HG03378 (cell line): ENCODE results near the gene SCFD2.

Experiments used
- ATAC-seq: cut with Tn5 transposase; IDR thresholded peaks from one replicate; pipeline ENCODE4 v1.9.1; 2021; ENCODE audit warnings: mild to moderate bottlenecking, moderate library complexity; ENCODE audit not compliant: unreplicated experiment

The SCFD2 gene

DNA sequence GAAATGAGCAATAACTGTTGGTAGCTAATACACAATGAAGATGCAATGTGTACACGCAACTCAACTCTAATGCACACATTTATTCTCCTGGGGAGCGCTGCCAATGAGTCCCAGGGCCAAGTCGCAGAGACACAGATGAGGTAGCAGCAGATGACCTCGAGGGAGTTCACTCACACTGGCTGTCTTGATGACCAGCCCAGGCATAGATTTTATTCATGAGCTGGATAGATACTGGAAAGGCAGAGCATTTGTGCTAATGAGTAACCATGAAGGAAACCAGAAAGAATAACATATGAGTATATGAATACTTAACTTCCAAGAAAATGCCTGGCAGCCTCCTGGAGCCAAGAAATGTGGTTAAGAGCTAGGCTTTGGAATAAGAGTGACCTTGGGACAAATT, 461.4 kb downstream of the SCFD2 start:
- ATAC-seq, result no peak

DNA sequence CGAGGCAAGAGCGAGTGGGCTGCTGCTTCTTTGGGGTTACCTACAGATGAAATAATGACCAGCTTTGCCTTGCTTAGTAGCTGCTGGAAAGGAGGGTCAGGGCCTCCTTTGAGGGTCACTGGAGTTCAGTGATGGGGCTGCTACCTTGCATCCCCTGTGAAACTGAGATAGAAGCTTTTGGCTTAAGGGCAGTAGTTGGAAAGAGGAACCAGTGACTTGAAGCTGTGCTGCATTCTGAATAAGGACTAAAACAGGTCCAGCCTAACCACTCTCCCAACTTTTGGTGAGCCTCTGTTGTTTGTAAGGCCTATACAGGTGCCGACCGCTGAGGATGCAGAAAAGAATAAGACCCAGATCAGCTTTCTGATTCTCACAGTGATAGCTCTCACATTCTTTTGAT, 462.6 kb downstream of the SCFD2 start:
- no peak for ATAC-seq

DNA sequence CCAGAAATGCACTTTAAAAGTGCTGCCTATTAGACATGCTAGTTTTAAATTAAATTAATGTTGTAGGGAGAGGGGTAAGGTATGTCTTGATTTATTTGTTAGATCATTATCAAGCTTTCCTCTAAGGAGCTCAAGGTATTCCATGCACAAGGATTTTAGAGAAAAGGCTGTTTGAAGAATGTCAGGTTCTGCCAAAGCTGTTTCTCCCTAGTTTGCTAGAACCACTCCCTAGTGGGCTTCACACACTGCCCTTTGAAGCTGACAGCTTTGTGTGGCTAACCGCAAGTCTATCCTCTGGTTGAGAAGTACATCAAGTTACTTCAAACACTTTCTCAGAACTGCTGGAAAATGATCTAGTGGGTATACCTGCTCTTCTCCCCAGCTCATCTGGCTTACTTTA, 471.4 kb downstream of the SCFD2 start:
- ATAC-seq, result no peak

DNA sequence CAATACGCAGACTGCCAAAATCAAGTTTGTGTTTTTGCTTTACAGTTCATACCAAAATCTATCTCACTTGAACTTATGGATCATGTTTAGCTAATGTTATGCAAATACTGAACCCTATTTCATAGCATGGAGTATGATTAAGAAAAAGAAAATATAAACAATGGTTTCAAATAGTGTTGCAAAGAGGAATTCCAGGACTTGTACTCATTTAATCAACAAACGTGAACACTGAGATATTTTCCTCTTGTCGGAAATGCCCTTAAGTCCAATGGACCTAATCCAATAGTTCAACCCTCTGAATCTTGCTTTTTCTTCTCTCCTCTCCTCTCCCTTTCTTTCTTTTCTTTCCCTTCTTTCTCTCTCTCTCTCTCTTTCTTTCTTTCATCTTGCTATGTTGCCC, 473.0 kb downstream of the SCFD2 start:
- no peak for ATAC-seq

GRCh38 chr4:52891743-52892142, 474.1 kb downstream of the SCFD2 start:
- ATAC-seq, result no peak

GRCh38 chr4:52890521-52890791, 475.4 kb downstream of the SCFD2 start:
- no peak for ATAC-seq

GRCh38 chr4:52889778-52890520, 475.9 kb downstream of the SCFD2 start:
- ATAC-seq, result no peak

DNA sequence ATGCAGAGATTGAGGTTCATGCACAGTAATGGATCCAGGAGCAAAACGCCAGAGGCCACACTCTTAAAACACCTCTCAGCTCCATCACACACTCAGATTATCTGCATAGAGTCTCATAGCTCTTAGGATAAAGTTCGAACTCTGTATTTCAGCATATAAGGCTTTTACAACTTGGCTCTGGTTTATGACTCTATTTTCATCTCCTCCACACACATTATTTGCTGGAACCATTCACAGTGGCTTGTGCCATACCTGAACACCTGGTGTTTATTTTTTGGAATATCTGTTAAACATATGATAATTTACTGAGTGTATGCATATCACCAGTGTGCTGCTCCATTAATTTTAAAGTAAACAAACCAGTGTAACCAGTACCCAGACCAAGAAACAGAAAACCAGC, 476.5 kb downstream of the SCFD2 start:
- ATAC-seq, result no peak

- ATAC-seq, result no peak
Measured at GRCh38 chr4:52884994-52885393, 480.9 kb downstream of the SCFD2 start.

GRCh38 chr4:52883707-52884669, 481.9 kb downstream of the SCFD2 start:
- no peak for ATAC-seq

- ATAC-seq, result no peak
Measured at GRCh38 chr4:52883183-52883621, 482.7 kb downstream of the SCFD2 start.

DNA sequence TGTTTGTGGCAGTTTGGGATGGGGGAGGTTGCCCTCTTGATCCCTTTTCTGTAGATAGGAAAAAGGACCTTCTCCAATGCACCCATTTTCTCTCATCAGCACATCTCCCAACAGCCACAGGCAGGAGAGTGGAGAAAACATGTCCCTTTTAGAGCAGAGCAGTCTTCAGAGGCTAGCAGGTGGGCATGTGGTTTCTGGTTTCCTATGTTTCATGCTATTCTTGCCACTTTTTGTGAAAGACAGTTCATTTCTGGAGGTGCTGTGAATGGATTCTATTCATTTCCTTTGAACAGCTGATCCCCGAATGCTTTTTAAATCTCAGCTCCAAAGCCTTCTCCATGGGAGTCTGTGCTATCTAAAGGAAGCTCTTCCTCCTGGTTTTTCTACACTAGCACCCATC, 484.9 kb downstream of the SCFD2 start:
- ATAC-seq, result no peak

GRCh38 chr4:52879471-52879870, 486.4 kb downstream of the SCFD2 start:
- no peak for ATAC-seq

GRCh38 chr4:52877694-52878093, 488.2 kb downstream of the SCFD2 start:
- ATAC-seq, result no peak

DNA sequence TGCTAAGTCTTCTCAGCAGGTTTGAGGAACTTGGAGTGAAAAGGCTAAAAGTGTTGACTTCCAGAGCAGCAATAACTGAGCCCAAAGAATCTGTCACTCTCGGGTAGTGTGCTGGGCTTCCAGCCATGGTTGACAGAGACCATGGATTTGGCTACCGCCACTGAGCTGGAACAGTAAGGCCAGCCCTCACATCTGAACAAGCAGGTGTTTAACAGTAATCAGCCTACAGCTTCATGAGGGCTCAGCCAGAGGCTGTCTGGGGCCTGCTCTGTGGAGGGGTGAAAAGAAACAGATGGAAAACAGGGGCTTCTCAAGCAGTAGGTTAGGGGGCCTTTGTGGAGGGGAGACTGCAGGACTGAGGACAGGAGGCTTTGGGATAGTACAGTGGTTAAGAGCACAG, 488.8 kb downstream of the SCFD2 start:
- ATAC-seq, result no peak

GRCh38 chr4:52876069-52876468, 489.8 kb downstream of the SCFD2 start:
- no peak for ATAC-seq

DNA sequence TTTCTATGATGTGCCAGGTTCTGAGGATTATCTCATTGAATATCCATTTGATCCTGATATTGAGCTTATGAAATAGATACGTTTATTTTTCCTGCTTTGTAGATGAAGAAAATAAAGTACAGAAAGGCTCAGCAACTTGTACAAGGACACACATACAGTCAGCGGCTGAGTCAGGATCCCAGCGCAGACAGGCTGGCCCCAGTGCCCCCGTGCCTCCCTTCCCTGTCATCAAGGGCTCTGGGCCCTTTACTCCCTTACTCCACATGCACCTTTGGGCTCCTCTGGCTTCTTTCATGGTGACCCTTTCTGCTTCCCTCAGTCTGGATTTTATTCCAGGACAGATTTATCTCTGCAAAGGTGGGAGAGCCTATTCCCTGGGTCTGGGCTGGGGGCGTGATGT, 490.9 kb downstream of the SCFD2 start:
- ATAC-seq, result no peak

DNA sequence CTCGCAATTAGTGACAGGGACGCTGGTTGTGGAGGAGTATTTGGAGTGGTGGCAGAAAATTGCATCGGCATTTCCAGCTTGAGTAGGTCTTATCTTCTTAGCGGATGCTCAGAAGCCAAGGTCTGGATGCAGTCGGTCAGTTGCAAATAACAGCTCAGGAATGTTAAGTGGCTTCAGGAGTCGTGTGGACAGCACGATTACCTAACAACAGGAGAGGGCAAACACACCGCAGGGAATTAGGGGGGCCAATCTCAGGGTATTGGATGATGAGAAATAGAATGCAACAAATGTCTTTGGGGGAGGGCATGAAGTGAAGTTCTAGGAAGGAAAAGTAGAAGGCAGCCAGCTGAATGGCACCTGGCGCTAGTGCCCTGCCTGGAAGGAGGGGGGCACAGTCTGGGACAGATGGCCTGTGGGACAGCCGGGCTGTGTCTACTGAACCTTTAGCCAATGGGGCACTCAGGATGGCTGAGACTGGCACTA, 492.0 kb downstream of the SCFD2 start:
- ATAC-seq, result no peak

- ATAC-seq, result no peak
Measured at GRCh38 chr4:52873191-52873590, 492.7 kb downstream of the SCFD2 start.

- ATAC-seq, result no peak
Measured at GRCh38 chr4:52870225-52870624, 495.6 kb downstream of the SCFD2 start.

- ATAC-seq, result no peak
Measured at GRCh38 chr4:52869656-52870055, 496.2 kb downstream of the SCFD2 start.

DNA sequence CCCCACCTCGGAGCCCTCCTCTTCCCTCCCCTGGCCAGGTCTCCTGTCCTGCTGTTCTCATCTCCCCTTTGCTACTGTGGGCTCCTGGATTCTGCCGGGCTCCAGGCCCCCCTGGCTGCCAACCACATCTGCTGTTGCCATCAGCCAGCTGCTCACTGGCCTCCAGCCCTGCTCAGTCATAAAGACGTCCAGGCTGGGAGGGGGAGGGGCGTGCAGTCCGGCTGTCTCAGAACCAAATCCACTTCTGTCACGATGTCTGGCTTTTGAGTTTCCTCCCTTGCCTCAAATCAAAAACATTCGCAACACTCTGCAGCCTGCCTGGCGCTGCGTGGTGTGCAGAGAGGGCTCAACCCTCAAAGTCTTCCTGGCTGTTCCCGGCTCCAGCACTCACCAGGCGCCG, 496.7 kb downstream of the SCFD2 start:
- no peak for ATAC-seq
